SK-N-SH treated with all-trans-retinoic acid at 6 μM for 48 hours (cell line): ENCODE results near the gene COL17A1.

ENCODE experiments used
- ARNTL ChIP-seq: fragments of 450-650 bp; formaldehyde crosslinking; IDR thresholded peaks from 2 replicates; pipeline ENCODE4 v1.5.0; 2020; ENCODE audit warnings: low read depth, mild to moderate bottlenecking, moderate library complexity, borderline replicate concordance
- ESRRG ChIP-seq: fragments of 250-450 bp; sonication (Bioruptor Pico); IDR thresholded peaks from 2 replicates; pipeline ENCODE4 v1.6.1; 2021; ENCODE audit warnings: mild to moderate bottlenecking
- GLIS3 ChIP-seq: fragments of 250-450 bp; sonication (Bioruptor Pico); IDR thresholded peaks from 2 replicates; pipeline ENCODE4 v1.5.0; 2020; ENCODE audit warnings: mild to moderate bottlenecking, moderate library complexity
- PPARA ChIP-seq: fragments of 250-450 bp; sonication (Bioruptor Pico); IDR thresholded peaks from 2 replicates; pipeline ENCODE4 v1.5.0; 2020; ENCODE audit warnings: mild to moderate bottlenecking, borderline replicate concordance
- SNAI2 ChIP-seq: fragments of 250-450 bp; sonication (Bioruptor Pico); IDR thresholded peaks from 2 replicates; pipeline ENCODE4 v1.5.0; 2020; ENCODE audit warnings: mild to moderate bottlenecking, moderate library complexity
- TOX ChIP-seq: fragments of 250-450 bp; sonication (Bioruptor Pico); IDR thresholded peaks from 2 replicates; pipeline ENCODE4 v1.8.0; 2021; ENCODE audit warnings: mild to moderate bottlenecking, moderate library complexity, borderline replicate concordance
- TF ChIP-seq, protein P1 (sequence below): fragments of 250-450 bp; sonication (Bioruptor Pico); IDR thresholded peaks from 2 replicates; pipeline ENCODE4 v1.5.1; 2020; ENCODE audit warnings: low read depth, mild to moderate bottlenecking, moderate library complexity
- TF ChIP-seq, protein P2 (sequence below): fragments of 250-450 bp; sonication (Bioruptor Pico); IDR thresholded peaks from 2 replicates; pipeline ENCODE4 v1.5.0; 2020; ENCODE audit warnings: mild to moderate bottlenecking, moderate library complexity

- TF ChIP-seq GLIS3 (no peak), TOX (no peak), SNAI2 (CRISPR knock-in tag) (no peak), ESRRG (CRISPR knock-in tag) (no peak), ARNTL (CRISPR knock-in tag) (no peak), PPARA (CRISPR knock-in tag) (no peak)
- TF ChIP-seq, protein P1, sequence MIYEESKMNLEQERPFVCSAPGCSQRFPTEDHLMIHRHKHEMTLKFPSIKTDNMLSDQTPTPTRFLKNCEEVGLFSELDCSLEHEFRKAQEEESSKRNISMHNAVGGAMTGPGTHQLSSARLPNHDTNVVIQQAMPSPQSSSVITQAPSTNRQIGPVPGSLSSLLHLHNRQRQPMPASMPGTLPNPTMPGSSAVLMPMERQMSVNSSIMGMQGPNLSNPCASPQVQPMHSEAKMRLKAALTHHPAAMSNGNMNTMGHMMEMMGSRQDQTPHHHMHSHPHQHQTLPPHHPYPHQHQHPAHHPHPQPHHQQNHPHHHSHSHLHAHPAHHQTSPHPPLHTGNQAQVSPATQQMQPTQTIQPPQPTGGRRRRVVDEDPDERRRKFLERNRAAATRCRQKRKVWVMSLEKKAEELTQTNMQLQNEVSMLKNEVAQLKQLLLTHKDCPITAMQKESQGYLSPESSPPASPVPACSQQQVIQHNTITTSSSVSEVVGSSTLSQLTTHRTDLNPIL (CRISPR knock-in tag), result no peak
- TF ChIP-seq, protein P2, sequence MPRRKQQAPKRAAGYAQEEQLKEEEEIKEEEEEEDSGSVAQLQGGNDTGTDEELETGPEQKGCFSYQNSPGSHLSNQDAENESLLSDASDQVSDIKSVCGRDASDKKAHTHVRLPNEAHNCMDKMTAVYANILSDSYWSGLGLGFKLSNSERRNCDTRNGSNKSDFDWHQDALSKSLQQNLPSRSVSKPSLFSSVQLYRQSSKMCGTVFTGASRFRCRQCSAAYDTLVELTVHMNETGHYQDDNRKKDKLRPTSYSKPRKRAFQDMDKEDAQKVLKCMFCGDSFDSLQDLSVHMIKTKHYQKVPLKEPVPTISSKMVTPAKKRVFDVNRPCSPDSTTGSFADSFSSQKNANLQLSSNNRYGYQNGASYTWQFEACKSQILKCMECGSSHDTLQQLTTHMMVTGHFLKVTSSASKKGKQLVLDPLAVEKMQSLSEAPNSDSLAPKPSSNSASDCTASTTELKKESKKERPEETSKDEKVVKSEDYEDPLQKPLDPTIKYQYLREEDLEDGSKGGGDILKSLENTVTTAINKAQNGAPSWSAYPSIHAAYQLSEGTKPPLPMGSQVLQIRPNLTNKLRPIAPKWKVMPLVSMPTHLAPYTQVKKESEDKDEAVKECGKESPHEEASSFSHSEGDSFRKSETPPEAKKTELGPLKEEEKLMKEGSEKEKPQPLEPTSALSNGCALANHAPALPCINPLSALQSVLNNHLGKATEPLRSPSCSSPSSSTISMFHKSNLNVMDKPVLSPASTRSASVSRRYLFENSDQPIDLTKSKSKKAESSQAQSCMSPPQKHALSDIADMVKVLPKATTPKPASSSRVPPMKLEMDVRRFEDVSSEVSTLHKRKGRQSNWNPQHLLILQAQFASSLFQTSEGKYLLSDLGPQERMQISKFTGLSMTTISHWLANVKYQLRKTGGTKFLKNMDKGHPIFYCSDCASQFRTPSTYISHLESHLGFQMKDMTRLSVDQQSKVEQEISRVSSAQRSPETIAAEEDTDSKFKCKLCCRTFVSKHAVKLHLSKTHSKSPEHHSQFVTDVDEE (CRISPR knock-in tag), result no peak
Measured at GRCh38 chr10:104021246-104021645, 64.4 kb downstream of the COL17A1 start.
